Trophoblast cell (in vitro differentiated cells and primary cell): ENCODE results near the gene SERINC5.

Experiments
- DNase-seq, 2 donors: peaks; one replicate each; pipeline ENCODE4 v3.0.0-alpha.2; 2016
- H2AFZ ChIP-seq: 2 replicates; pipeline ENCODE4 v1.6.1; 2013; ENCODE audit warnings: low read length, moderate library complexity, mild to moderate bottlenecking; ENCODE audit not compliant: insufficient read depth, poor library complexity
- H2AK5ac ChIP-seq: 2 replicates; pipeline ENCODE4 v1.6.1; 2013; ENCODE audit warnings: mild to moderate bottlenecking, low read length
- H2BK120ac ChIP-seq: 2 replicates; pipeline ENCODE4 v1.6.1; 2013; ENCODE audit warnings: low read length, mild to moderate bottlenecking, moderate library complexity; ENCODE audit not compliant: insufficient read depth, poor library complexity
- H2BK12ac ChIP-seq: 2 replicates; pipeline ENCODE4 v1.6.1; 2013; ENCODE audit warnings: mild to moderate bottlenecking, low read length, moderate library complexity
- H2BK5ac ChIP-seq: 2 replicates; pipeline ENCODE4 v1.6.1; 2013; ENCODE audit warnings: low read length, low read depth, moderate library complexity, mild to moderate bottlenecking; ENCODE audit not compliant: poor library complexity
- H3K14ac ChIP-seq: 2 replicates; pipeline ENCODE4 v1.6.1; 2013; ENCODE audit warnings: mild to moderate bottlenecking, low read length
- H3K18ac ChIP-seq: 2 replicates; pipeline ENCODE4 v1.6.1; 2013; ENCODE audit warnings: mild to moderate bottlenecking, low read length
- H3K23ac ChIP-seq: 2 replicates; pipeline ENCODE4 v1.6.1; 2013; ENCODE audit warnings: low read length
- H3K27ac ChIP-seq: 2 replicates; pipeline ENCODE4 v1.5.1; 2013; ENCODE audit warnings: low read depth, mild to moderate bottlenecking, inconsistent platforms, low read length, moderate library complexity
- H3K27me3 ChIP-seq: 2 replicates; pipeline ENCODE4 v1.6.1; 2013; ENCODE audit warnings: inconsistent platforms, mild to moderate bottlenecking, low read length, moderate library complexity; ENCODE audit not compliant: insufficient read depth
- H3K36me3 ChIP-seq, 2 experiments: 1 replicate in 1 of 2; 2 replicates in 1 of 2; pipeline ENCODE4 v1.6.1; 2013; ENCODE audit warnings: low read length in 2 of 2, mild to moderate bottlenecking in 2 of 2, moderate library complexity in 1 of 2; ENCODE audit not compliant: insufficient read depth in 2 of 2, control insufficient read depth in 1 of 2
- H3K4ac ChIP-seq: 2 replicates; pipeline ENCODE4 v1.6.1; 2013; ENCODE audit warnings: low read depth, mild to moderate bottlenecking, low read length, moderate library complexity
- H3K4me1 ChIP-seq, 2 experiments: 1 replicate in 1 of 2; 2 replicates in 1 of 2; pipeline ENCODE4 v1.6.1; 2013; ENCODE audit warnings: low read length in 2 of 2, mild to moderate bottlenecking in 2 of 2, moderate library complexity in 1 of 2; ENCODE audit not compliant: insufficient read depth in 2 of 2, control insufficient read depth in 1 of 2
- H3K4me2 ChIP-seq: 2 replicates; pipeline ENCODE4 v1.6.1; 2013; ENCODE audit warnings: inconsistent platforms, mild to moderate bottlenecking, low read length, moderate library complexity
- H3K4me3 ChIP-seq: 2 replicates; pipeline ENCODE4 v1.5.1; 2013; ENCODE audit warnings: mild to moderate bottlenecking, low read depth, low read length, inconsistent platforms
- H3K79me1 ChIP-seq: one replicate; pipeline ENCODE4 v1.6.1; 2013; ENCODE audit warnings: low read length
- H3K79me2 ChIP-seq: 2 replicates; pipeline ENCODE4 v1.6.1; 2013; ENCODE audit warnings: low read length, mild to moderate bottlenecking; ENCODE audit not compliant: control insufficient read depth, insufficient read depth, poor library complexity
- H3K9ac ChIP-seq: 2 replicates; pipeline ENCODE4 v1.6.1; 2013; ENCODE audit warnings: mild to moderate bottlenecking, low read length
- H3K9me3 ChIP-seq: 2 replicates; pipeline ENCODE4 v1.6.1; 2013; ENCODE audit warnings: low read depth, mild to moderate bottlenecking, control low read depth, inconsistent platforms, low read length; ENCODE audit not compliant: insufficient read depth
- H4K12ac ChIP-seq: 2 replicates; pipeline ENCODE4 v1.6.1; 2013; ENCODE audit warnings: low read depth, mild to moderate bottlenecking, low read length, moderate library complexity
- H4K8ac ChIP-seq: 2 replicates; pipeline ENCODE4 v1.6.1; 2013; ENCODE audit warnings: low read depth, mild to moderate bottlenecking, low read length, moderate library complexity
- H4K91ac ChIP-seq: one replicate; pipeline ENCODE4 v1.6.1; 2013; ENCODE audit warnings: low read depth, mild to moderate bottlenecking, low read length, moderate library complexity

The SERINC5 gene

DNA sequence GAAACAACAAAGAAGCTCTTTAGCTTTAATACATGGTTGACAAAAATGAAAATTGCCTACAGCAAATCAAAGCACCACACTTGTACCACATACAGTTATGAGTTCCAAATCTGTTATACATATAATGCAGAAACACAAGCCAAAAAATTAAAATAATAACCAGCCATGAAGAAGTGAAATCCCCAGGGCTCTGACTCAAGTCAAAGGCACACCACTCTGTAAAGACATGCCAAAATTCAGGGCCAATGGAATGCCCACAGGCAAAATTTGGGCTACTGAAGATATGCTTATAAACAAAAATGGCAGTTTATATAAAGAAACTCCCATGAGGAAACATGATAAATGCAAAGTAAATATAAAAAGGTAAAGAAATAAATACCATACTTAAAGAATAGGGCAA is 191.7 kb downstream of the SERINC5 start:
- Histone ChIP-seq H4K8ac (no peak overlapping the region), H3K4me1 (peaks cover 0 to 4% of the 10 kb centered on the region in 2 experiments), H2AK5ac (no peak overlapping the region)

More for the DNA sequence above, 191.7 kb downstream of the SERINC5 start:
- Histone ChIP-seq H3K9me3 (no peaks in the 10 kb centered on the region), H3K36me3 (no peaks in the 10 kb centered on the region), H3K27ac (no peak overlapping the region), H3K79me2 (no peaks in the 10 kb centered on the region), H3K4me3 (no peak overlapping the region), H3K23ac (no peak overlapping the region), H4K91ac (no peak overlapping the region), H3K79me1 (no peaks in the 10 kb centered on the region), H3K9ac (no peak overlapping the region), H3K4ac (no peak overlapping the region), H2BK120ac (no peak overlapping the region), H3K18ac (no peak overlapping the region), H2AFZ (no peak overlapping the region), H4K12ac (no peak overlapping the region), H3K27me3 (no peaks in the 10 kb centered on the region), H3K4me2 (no peak overlapping the region), H2BK5ac (no peak overlapping the region), H2BK12ac (no peak overlapping the region), H3K14ac (no peak overlapping the region)
- no peak for DNase-seq
